ENCODE results near the gene MCTP2.

Gene MCTP2

DNA sequence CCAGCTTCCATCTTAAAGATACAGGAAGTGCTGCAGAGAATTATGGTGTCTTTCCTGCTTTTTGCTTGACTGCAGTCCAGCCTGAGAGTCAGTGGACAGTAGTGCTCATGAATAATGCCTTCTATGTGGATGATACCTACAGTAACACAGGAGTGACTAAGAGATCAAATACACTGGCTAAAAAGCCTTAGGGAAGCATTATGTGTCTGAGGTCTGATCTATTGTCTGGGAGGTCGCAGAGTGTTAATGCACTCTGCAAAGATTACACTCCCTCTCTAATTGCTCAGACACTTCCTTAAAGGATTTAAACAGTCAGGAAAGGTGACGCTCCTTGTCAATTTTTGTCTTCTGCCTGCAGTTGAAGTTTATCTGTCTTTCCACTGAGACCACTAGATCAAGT lies 183.6 kb downstream of the MCTP2 start:
- H3K4me3 ChIP-seq (ENCODE audit: low read depth, low read length), result no peak overlapping the region
- no peaks in the 10 kb centered on the region for H3K27me3 ChIP-seq (ENCODE audit: control insufficient read depth, insufficient read depth, low read length)
- no peaks in the 10 kb centered on the region for H3K4me1 ChIP-seq (ENCODE audit: control insufficient read depth, insufficient read depth, low read length)
- no peaks in the 10 kb centered on the region for H3K9me3 ChIP-seq (ENCODE audit: control insufficient read depth, insufficient read depth, low read length)
- H3K9ac ChIP-seq (ENCODE audit: low read depth, low read length), result no peak overlapping the region
- no peaks in the 10 kb centered on the region for H3K36me3 ChIP-seq (ENCODE audit: control insufficient read depth, insufficient read depth, low read length)

DNA sequence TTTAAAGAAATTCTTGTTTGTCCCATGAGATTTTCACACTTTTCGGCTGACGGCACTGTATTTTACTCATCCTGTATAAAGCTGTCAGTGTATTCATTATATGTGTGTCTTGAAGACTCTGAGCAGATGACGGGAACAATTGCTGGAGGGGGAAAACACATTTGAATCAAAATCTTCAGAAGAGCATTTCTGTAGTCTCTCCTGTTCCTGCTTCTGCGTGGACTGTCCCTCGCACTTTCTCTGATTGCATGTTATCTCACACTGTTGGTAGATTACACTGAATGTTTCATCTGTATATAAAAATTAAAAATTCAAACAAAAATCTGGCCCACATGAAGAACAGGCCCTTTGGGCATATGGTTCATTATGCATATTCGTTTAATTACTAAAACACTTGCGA lies 184.9 kb downstream of the MCTP2 start:
- Histone ChIP-seq H3K4me3 (ENCODE audit: low read depth, low read length) (no peak overlapping the region), H3K36me3 (ENCODE audit: control insufficient read depth, insufficient read depth, low read length) (no peaks in the 10 kb centered on the region)

DNA sequence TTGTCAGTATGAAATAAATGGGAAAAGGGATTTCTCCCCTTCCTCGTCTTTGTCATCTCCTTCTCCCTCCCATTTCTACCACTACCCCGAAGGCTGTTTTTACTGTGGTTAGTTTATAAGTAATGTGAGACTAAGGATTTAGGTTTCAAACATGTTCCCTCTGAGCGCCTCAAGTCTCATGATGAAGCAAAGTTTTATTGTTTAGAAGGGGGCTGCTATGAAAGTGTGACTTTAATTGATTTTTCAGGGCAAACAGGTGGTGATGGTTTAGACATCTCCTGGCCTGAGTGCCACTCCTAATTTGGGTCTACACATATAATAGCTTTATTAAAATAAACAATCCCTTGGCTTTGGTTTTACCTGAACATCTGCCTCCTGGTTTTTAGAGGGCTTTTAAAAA lies 185.5 kb downstream of the MCTP2 start:
- Histone ChIP-seq H3K4me3 (ENCODE audit: low read depth, low read length) (no peak overlapping the region), H3K9ac (ENCODE audit: low read depth, low read length) (no peak overlapping the region), H3K4me1 (ENCODE audit: control insufficient read depth, insufficient read depth, low read length) (no peaks in the 10 kb centered on the region), H3K27me3 (ENCODE audit: control insufficient read depth, insufficient read depth, low read length) (no peaks in the 10 kb centered on the region), H3K9me3 (ENCODE audit: control insufficient read depth, insufficient read depth, low read length) (no peaks in the 10 kb centered on the region), H3K36me3 (ENCODE audit: control insufficient read depth, insufficient read depth, low read length) (no peaks in the 10 kb centered on the region)

More for the DNA sequence above, 184.9 kb downstream of the MCTP2 start:
- Histone ChIP-seq H3K9me3 (ENCODE audit: control insufficient read depth, insufficient read depth, low read length) (no peaks in the 10 kb centered on the region), H3K4me1 (ENCODE audit: control insufficient read depth, insufficient read depth, low read length) (no peaks in the 10 kb centered on the region), H3K9ac (ENCODE audit: low read depth, low read length) (no peak overlapping the region), H3K27me3 (ENCODE audit: control insufficient read depth, insufficient read depth, low read length) (no peaks in the 10 kb centered on the region)

DNA sequence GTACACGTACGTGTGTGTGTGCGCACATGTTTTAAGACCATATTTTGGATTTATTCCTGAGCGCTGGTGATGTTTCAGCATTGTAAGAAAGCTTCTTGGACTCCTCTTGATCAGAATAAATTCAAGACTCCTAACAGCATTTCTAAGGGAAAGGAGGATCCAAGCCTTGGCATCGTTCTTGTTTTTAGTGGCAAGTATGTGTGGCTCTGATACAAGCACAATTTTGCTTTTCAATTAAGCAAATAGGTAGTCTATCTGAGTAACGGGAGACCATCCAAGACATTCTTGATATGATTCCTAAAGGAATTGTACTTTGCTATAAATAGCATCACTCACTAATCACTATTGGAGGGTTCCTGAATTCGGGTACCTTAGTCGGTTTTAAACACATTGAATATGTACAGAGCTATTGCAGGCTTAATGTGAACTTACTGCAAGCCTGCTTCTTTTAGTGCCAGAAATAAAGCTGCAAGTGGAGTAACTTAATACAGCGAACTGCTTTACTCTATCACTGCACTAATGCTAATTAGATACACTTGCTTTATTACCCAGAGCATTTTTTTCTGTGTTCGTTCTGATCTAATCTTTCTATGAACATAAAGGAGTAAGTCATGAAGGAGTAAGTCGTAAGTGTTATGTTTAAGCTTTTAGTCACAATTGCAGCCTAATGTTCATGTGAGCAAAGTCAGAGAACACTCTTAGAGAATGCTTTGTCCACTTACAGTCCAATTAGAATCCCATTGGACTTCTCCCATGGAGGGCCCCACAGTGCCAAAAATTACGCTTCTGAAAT lies 186.3 kb downstream of the MCTP2 start:
- Histone ChIP-seq H3K4me1 (ENCODE audit: control insufficient read depth, insufficient read depth, low read length) (no peaks in the 10 kb centered on the region), H3K27me3 (ENCODE audit: control insufficient read depth, insufficient read depth, low read length) (no peaks in the 10 kb centered on the region), H3K4me3 (ENCODE audit: low read depth, low read length) (no peak overlapping the region), H3K9me3 (ENCODE audit: control insufficient read depth, insufficient read depth, low read length) (no peaks in the 10 kb centered on the region), H3K36me3 (ENCODE audit: control insufficient read depth, insufficient read depth, low read length) (no peaks in the 10 kb centered on the region), H3K9ac (ENCODE audit: low read depth, low read length) (no peak overlapping the region)

DNA sequence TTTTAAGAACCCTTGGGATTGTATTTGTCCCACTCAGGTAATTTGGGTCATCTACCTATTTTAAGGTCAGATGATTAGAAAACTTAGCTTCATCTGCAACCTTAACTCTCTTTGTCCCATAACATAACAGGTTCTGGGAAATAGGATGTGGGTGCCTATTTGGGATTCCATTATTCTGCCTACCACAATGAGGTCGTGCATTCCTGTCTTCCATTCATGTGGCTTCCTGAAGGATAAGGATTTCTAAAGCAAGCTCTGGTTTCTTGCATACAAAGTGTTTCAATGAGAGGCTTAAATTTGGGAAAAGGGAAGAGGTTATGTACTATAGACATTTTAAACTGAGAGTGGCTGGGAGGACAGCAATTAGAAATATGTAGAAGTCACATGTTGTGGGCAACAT lies 190.3 kb downstream of the MCTP2 start:
- Histone ChIP-seq H3K9ac (ENCODE audit: low read depth, low read length) (no peak overlapping the region), H3K36me3 (ENCODE audit: control insufficient read depth, insufficient read depth, low read length) (no peaks in the 10 kb centered on the region), H3K4me3 (ENCODE audit: low read depth, low read length) (no peak overlapping the region), H3K27me3 (ENCODE audit: control insufficient read depth, insufficient read depth, low read length) (no peaks in the 10 kb centered on the region), H3K4me1 (ENCODE audit: control insufficient read depth, insufficient read depth, low read length) (no peaks in the 10 kb centered on the region), H3K9me3 (ENCODE audit: control insufficient read depth, insufficient read depth, low read length) (no peaks in the 10 kb centered on the region)

DNA sequence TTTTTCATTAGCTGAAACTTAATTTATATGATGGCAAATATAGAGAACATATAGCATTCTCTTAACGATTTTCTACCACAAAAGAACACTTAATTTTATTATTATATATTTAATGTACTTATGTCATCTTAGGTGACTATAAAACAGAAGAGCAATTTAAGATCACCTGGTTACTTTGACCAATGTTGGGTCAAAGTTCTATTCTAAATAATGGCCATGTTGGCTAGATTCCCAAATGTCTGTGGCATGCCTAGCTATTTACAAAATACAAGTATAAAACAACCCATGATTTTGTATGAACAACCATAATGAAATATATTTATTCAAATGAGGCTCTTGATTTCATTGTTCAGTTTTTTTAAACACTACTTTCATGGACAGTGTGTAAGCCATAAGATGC lies 200.9 kb downstream of the MCTP2 start:
- H3K9ac ChIP-seq (ENCODE audit: low read depth, low read length), result no peak overlapping the region

DNA sequence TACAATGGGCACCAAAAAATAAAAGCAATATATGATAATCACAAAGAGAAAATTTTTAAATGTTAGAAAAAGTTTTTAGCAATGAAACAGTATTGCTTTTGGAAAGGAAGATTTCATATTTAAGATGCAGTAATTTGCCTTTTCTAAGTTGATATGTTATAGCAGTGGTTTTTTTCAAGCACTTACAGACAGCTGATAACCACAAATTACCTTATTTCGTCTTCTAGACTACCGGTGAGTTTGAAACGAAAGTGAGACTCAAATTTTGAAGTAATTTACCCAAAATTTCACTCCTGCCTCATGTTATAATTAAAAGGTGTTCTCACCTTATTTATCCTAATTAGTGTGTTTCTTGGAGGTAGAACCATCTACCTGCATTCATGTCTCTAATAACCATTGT lies 207.8 kb downstream of the MCTP2 start:
- no peaks in the 10 kb centered on the region for H3K27me3 ChIP-seq (ENCODE audit: control insufficient read depth, insufficient read depth, low read length)
- H3K36me3 ChIP-seq (ENCODE audit: control insufficient read depth, insufficient read depth, low read length), result no peaks in the 10 kb centered on the region
- no peaks in the 10 kb centered on the region for H3K9me3 ChIP-seq (ENCODE audit: control insufficient read depth, insufficient read depth, low read length)
- no peak overlapping the region for H3K9ac ChIP-seq (ENCODE audit: low read depth, low read length)
- no peak overlapping the region for H3K4me3 ChIP-seq (ENCODE audit: low read depth, low read length)
- peaks cover 9% of the 10 kb centered on the region for H3K4me1 ChIP-seq (ENCODE audit: control insufficient read depth, insufficient read depth, low read length)

More for the DNA sequence above, 200.9 kb downstream of the MCTP2 start:
- Histone ChIP-seq H3K36me3 (ENCODE audit: control insufficient read depth, insufficient read depth, low read length) (no peaks in the 10 kb centered on the region), H3K4me3 (ENCODE audit: low read depth, low read length) (no peak overlapping the region), H3K4me1 (ENCODE audit: control insufficient read depth, insufficient read depth, low read length) (no peaks in the 10 kb centered on the region), H3K9me3 (ENCODE audit: control insufficient read depth, insufficient read depth, low read length) (no peaks in the 10 kb centered on the region), H3K27me3 (ENCODE audit: control insufficient read depth, insufficient read depth, low read length) (no peaks in the 10 kb centered on the region)

DNA sequence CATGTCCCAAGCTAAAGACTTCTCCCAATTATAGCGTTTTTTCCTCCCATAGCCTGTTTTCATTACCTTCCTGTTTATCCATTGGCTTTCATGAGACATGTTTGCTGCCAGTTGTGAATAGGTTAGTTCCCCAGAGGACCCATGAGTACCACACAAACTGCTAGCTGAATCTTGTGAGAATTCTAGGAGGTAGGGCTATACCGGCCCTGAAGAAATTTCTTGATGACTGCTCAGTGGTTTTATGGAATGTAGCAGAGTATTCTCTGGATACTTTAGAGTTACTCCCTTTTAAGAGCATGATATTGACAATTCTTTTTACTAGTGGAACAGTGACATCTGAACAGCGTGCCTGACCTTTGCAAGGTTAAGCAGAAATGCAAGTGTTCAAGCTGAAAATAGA lies 210.4 kb downstream of the MCTP2 start:
- no peaks in the 10 kb centered on the region for H3K9me3 ChIP-seq (ENCODE audit: control insufficient read depth, insufficient read depth, low read length)
- H3K9ac ChIP-seq (ENCODE audit: low read depth, low read length), result no peak overlapping the region
- H3K4me1 ChIP-seq (ENCODE audit: control insufficient read depth, insufficient read depth, low read length), result peaks cover 9% of the 10 kb centered on the region
- no peak overlapping the region for H3K4me3 ChIP-seq (ENCODE audit: low read depth, low read length)
- no peaks in the 10 kb centered on the region for H3K36me3 ChIP-seq (ENCODE audit: control insufficient read depth, insufficient read depth, low read length)
- no peaks in the 10 kb centered on the region for H3K27me3 ChIP-seq (ENCODE audit: control insufficient read depth, insufficient read depth, low read length)

DNA sequence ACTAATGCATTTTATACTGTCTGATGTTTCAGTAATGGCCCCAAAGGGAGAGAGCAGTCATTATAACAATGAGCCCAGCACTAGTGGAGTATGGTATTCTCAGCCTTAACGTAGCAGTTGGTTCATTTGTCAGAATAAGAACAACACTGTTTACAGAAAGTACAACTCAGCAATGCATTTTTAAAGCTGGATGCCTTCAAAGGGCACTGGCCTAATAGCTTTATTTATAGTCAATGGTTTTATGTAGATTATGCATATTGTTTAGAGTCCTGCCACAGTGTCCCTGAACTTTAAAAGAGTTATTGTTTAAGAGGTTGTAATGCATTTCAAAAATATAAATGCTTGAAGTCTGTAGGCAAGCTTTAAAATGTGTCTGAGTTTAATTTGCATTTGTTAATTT lies 211.1 kb downstream of the MCTP2 start:
- Histone ChIP-seq H3K4me1 (ENCODE audit: control insufficient read depth, insufficient read depth, low read length) (peaks cover 9% of the 10 kb centered on the region), H3K9me3 (ENCODE audit: control insufficient read depth, insufficient read depth, low read length) (no peaks in the 10 kb centered on the region), H3K36me3 (ENCODE audit: control insufficient read depth, insufficient read depth, low read length) (no peaks in the 10 kb centered on the region), H3K27me3 (ENCODE audit: control insufficient read depth, insufficient read depth, low read length) (no peaks in the 10 kb centered on the region), H3K9ac (ENCODE audit: low read depth, low read length) (no peak overlapping the region), H3K4me3 (ENCODE audit: low read depth, low read length) (no peak overlapping the region)

DNA sequence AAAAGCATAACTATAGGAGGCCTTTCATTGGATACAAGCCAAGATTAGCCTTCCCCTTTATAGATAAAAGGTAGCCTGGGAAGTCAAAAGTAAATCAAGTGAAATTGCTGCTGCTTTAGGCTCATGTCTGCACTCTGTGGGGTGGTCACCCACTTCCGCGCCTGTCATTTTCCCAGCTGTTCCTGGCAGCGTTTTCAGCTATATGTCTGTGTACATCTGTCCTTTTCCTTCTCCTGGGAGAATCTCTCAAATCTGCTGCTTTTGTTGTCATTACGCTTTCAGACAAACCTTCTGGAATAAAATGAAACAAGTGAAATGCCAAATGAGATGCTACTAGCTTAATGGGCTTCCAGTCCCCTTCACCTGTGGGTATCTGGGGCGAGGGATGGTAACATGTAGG lies 211.8 kb downstream of the MCTP2 start:
- Histone ChIP-seq H3K4me3 (ENCODE audit: low read depth, low read length) (no peak overlapping the region), H3K36me3 (ENCODE audit: control insufficient read depth, insufficient read depth, low read length) (no peaks in the 10 kb centered on the region), H3K9me3 (ENCODE audit: control insufficient read depth, insufficient read depth, low read length) (no peaks in the 10 kb centered on the region), H3K27me3 (ENCODE audit: control insufficient read depth, insufficient read depth, low read length) (no peaks in the 10 kb centered on the region), H3K9ac (ENCODE audit: low read depth, low read length) (no peak overlapping the region), H3K4me1 (ENCODE audit: control insufficient read depth, insufficient read depth, low read length) (peaks cover 9% of the 10 kb centered on the region)

DNA sequence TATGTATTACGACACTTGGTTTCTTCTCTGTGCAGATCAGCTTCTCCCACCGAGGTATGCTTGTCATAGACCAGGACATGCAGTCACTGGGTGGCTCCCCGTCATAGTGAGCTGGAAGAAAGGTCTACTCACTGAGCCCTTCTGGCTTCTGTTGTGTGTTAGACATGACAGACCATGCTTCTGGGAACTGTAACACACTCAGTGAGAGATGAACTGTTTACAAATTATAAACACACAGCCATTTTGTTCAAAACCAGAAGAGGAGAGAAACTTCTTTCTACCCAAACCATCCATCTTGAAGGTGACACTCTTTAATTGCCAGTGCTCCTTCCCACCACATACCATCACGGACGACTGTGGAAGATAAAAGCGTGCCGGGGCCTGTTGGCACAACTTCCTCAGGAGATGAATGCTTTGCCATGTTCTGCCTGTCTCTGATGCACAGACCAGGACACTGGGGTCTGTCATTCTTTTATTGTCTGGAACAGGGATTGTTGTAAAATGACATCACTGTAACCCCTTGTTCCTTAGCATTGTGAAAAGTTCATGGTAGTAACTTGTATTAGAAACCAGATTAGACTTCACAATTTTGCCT lies 214.3 kb downstream of the MCTP2 start:
- no peaks in the 10 kb centered on the region for H3K9me3 ChIP-seq (ENCODE audit: control insufficient read depth, insufficient read depth, low read length)
- H3K4me1 ChIP-seq (ENCODE audit: control insufficient read depth, insufficient read depth, low read length), result peaks cover 9% of the 10 kb centered on the region
- H3K36me3 ChIP-seq (ENCODE audit: control insufficient read depth, insufficient read depth, low read length), result no peaks in the 10 kb centered on the region
- H3K9ac ChIP-seq (ENCODE audit: low read depth, low read length), result no peak overlapping the region
- no peak overlapping the region for H3K4me3 ChIP-seq (ENCODE audit: low read depth, low read length)
- no peaks in the 10 kb centered on the region for H3K27me3 ChIP-seq (ENCODE audit: control insufficient read depth, insufficient read depth, low read length)

DNA sequence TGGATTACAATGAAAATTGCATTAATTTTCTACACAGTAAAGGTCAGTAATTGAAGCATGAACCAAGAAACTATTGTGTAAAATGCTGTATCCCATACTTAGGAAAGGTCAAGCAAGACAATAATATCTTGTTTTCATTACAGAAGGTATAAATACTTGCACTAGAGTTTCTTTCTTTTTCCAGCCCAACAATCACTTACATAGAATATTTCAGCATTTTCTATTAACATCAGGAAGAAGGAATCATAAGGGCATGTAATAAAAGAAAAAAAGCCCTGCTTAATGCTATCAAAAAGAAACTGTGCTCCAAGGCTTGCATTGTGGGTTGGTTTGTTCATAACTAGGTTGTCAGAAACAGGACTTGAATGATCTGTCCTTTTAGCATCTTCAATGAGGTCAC lies 215.1 kb downstream of the MCTP2 start:
- Histone ChIP-seq H3K9ac (ENCODE audit: low read depth, low read length) (no peak overlapping the region), H3K4me3 (ENCODE audit: low read depth, low read length) (no peak overlapping the region), H3K4me1 (ENCODE audit: control insufficient read depth, insufficient read depth, low read length) (peaks cover 9% of the 10 kb centered on the region), H3K27me3 (ENCODE audit: control insufficient read depth, insufficient read depth, low read length) (no peaks in the 10 kb centered on the region), H3K36me3 (ENCODE audit: control insufficient read depth, insufficient read depth, low read length) (no peaks in the 10 kb centered on the region), H3K9me3 (ENCODE audit: control insufficient read depth, insufficient read depth, low read length) (no peaks in the 10 kb centered on the region)
